Progenitor cell of endocrine pancreas (in vitro differentiated cells): Measurements from ENCODE around the gene TXK. TPM values are rescaled to one million over a fixed set of nuclear protein-coding genes. Genes with fewer than 3 reads are reported as not detected.
A peak's percentile ranks its signal among the peaks of the same experiment; 100 is the strongest.

Experiments used
- DNase-seq: peaks from one replicate; pipeline ENCODE4 v3.0.0; 2021; ENCODE audit warnings: low spot score; ENCODE audit not compliant: unreplicated experiment
- H3K27ac Mint-ChIP-seq: 2 replicates; pipeline ENCODE4 v1.8.0; 2021; ENCODE audit warnings: mild to moderate bottlenecking, moderate library complexity, mixed read lengths
- H3K27me3 Mint-ChIP-seq: 2 replicates; pipeline ENCODE4 v1.8.0; 2021; ENCODE audit warnings: mixed read lengths
- H3K36me3 Mint-ChIP-seq: 2 replicates; pipeline ENCODE4 v1.8.0; 2022; ENCODE audit warnings: mixed read lengths; ENCODE audit not compliant: insufficient read depth
- H3K4me1 Mint-ChIP-seq: 2 replicates; pipeline ENCODE4 v1.8.0; 2021; ENCODE audit warnings: low read depth, mixed read lengths
- H3K4me3 Mint-ChIP-seq: 2 replicates; pipeline ENCODE4 v1.8.0; 2021; ENCODE audit warnings: low read depth, mild to moderate bottlenecking, moderate library complexity, mixed read lengths
- H3K9me3 Mint-ChIP-seq: 2 replicates; pipeline ENCODE4 v1.8.0; 2021; ENCODE audit warnings: low read depth, mixed read lengths
- CTCF ChIP-seq: fragments of 200-600 bp; sonication (generic); IDR thresholded peaks from one replicate; pipeline ENCODE4 v1.5.0; 2021; ENCODE audit warnings: antibody characterized with exemption, mild to moderate bottlenecking; ENCODE audit not compliant: unreplicated experiment
- total RNA-seq: library from RNA; stranded (reverse); gene quantifications from 2 replicates; pipeline ENCODE4 v1.2.1, GENCODE V29; 2021

The TXK gene
- total RNA-seq, 1 donor from 2014 or later = 1.3 TPM

- Mint-ChIP-seq H3K27ac (no peak overlapping the region), H3K27me3 (no peaks in the 10 kb centered on the region), H3K4me1 (peaks cover 16% of the 10 kb centered on the region), H3K36me3 (no peaks in the 10 kb centered on the region), H3K4me3 (no peak overlapping the region), H3K9me3 (no peaks in the 10 kb centered on the region)
- DNase-seq = no peak
- TF ChIP-seq CTCF = no peak
Observed at GRCh38 chr4:48118081-48118480, 16.0 kb downstream of the TXK start.

- Mint-ChIP-seq H3K27ac (no peak overlapping the region), H3K27me3 (no peaks in the 10 kb centered on the region), H3K4me3 (no peak overlapping the region), H3K36me3 (no peaks in the 10 kb centered on the region), H3K9me3 (no peaks in the 10 kb centered on the region), H3K4me1 (peaks cover 26% of the 10 kb centered on the region)
- DNase-seq = no peak
- no peak for TF ChIP-seq CTCF
Observed at GRCh38 chr4:48116582-48116981, 17.5 kb downstream of the TXK start.

GRCh38 chr4:48114412-48114811 is 19.6 kb downstream of the TXK start:
- Mint-ChIP-seq H3K4me3 (peak overlapping the region; percentile 37), H3K9me3 (no peaks in the 10 kb centered on the region), H3K36me3 (no peaks in the 10 kb centered on the region), H3K27ac (peak overlapping the region; percentile 54), H3K4me1 (peaks cover 35% of the 10 kb centered on the region), H3K27me3 (no peaks in the 10 kb centered on the region)
- TF ChIP-seq CTCF = no peak
- DNase-seq = no peak

GRCh38 chr4:48112017-48112667 is 21.9 kb downstream of the TXK start:
- DNase-seq = no peak
- peaks cover 45% of the 10 kb centered on the region for H3K4me1 Mint-ChIP-seq

GRCh38 chr4:48110452-48110978 is 23.5 kb downstream of the TXK start:
- peaks cover 46% of the 10 kb centered on the region for H3K4me1 Mint-ChIP-seq
- no peaks in the 10 kb centered on the region for H3K27me3 Mint-ChIP-seq
- H3K4me3 Mint-ChIP-seq = no peak overlapping the region
- no peak for DNase-seq
- H3K36me3 Mint-ChIP-seq = no peaks in the 10 kb centered on the region
- H3K27ac Mint-ChIP-seq = no peak overlapping the region
- H3K9me3 Mint-ChIP-seq = peaks cover 3% of the 10 kb centered on the region
- no peak for TF ChIP-seq CTCF

More at GRCh38 chr4:48112017-48112667, 21.9 kb downstream of the TXK start:
- no peak overlapping the region for H3K4me3 Mint-ChIP-seq
- peaks cover 3% of the 10 kb centered on the region for H3K9me3 Mint-ChIP-seq
- H3K36me3 Mint-ChIP-seq = no peaks in the 10 kb centered on the region
- H3K27ac Mint-ChIP-seq = peak overlapping the region; percentile 80
- TF ChIP-seq CTCF = no peak
- H3K27me3 Mint-ChIP-seq = no peaks in the 10 kb centered on the region
